Keratinocyte (primary cell): ENCODE measurements around the gene GPR37.

Experiments used
- CTCF ChIP-seq, 3 experiments: IDR thresholded peaks in 1 of 3; conservative IDR thresholded peaks in 1 of 3; optimal IDR thresholded peaks in 1 of 3; 2 replicates in 2 of 3; 3 replicates in 1 of 3; pipeline versions ENCODE3 to v1.5.1; 2011; ENCODE audit warnings: low read length in 3 of 3, mild to moderate bottlenecking in 3 of 3, moderate library complexity in 2 of 3, control low read depth in 1 of 3, inconsistent platforms in 1 of 3; ENCODE audit not compliant: insufficient read depth in 2 of 3; ENCODE audit errors: extremely low read depth in 1 of 3
- EZH2 ChIP-seq: IDR thresholded peaks from one replicate; pipeline ENCODE4 v1.6.1; 2012; ENCODE audit warnings: inconsistent platforms, mild to moderate bottlenecking, low read length, moderate library complexity

- no peak for TF ChIP-seq EZH2
- no peak for TF ChIP-seq CTCF (optimal IDR thresholded peaks at IDR 0.05 in 1 of 3, IDR thresholded peaks at IDR 0.05 in 1 of 3, conservative IDR thresholded peaks at IDR 0.05 in 1 of 3; ENCODE audit: extremely low read depth in 1 of 3, insufficient read depth in 2 of 3, low read length in 3 of 3)
These were observed 37.0 kb downstream of the GPR37 start for GRCh38 chr7:124728610-124729009.
